Fibroblast of lung (primary cell): ENCODE measurements around the gene DHRS7C.

Source experiments
- EZH2 ChIP-seq: IDR thresholded peaks from 2 replicates; pipeline ENCODE4 v1.5.1; 2012; ENCODE audit warnings: low read length, control low read depth, mild to moderate bottlenecking; ENCODE audit errors: missing control alignments
- TF ChIP-seq, protein P1 (sequence below), 2 donors: IDR thresholded peaks in 1 of 2; conservative IDR thresholded peaks in 1 of 2; 1 replicate in 1 of 2; 2 replicates in 1 of 2; pipeline ENCODE4 v1.5.1; 2011 to 2012; ENCODE audit warnings: low read length in 2 of 2, control low read depth in 1 of 2, inconsistent platforms in 1 of 2, low read depth in 1 of 2, mild to moderate bottlenecking in 1 of 2

DNA sequence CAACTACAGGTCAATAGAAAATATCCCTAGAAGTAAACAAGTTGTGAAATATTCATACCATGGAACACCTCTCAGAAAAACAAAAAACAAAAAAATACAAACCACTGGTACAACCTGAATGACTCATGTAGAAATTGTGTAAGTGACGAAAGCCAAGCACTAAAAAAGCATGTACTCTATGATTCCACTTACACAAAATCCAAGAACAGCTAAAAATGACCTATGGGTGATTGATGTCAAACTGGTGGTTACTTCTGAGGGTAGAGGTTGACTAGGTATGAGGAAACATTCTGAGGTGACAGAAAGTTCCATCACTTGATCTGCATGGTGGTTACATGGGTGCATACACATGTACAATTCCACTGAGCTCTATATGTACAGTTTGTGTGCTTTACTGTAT is 31.1 kb downstream of the DHRS7C start:
- no peak for TF ChIP-seq EZH2
- TF ChIP-seq, protein P1, sequence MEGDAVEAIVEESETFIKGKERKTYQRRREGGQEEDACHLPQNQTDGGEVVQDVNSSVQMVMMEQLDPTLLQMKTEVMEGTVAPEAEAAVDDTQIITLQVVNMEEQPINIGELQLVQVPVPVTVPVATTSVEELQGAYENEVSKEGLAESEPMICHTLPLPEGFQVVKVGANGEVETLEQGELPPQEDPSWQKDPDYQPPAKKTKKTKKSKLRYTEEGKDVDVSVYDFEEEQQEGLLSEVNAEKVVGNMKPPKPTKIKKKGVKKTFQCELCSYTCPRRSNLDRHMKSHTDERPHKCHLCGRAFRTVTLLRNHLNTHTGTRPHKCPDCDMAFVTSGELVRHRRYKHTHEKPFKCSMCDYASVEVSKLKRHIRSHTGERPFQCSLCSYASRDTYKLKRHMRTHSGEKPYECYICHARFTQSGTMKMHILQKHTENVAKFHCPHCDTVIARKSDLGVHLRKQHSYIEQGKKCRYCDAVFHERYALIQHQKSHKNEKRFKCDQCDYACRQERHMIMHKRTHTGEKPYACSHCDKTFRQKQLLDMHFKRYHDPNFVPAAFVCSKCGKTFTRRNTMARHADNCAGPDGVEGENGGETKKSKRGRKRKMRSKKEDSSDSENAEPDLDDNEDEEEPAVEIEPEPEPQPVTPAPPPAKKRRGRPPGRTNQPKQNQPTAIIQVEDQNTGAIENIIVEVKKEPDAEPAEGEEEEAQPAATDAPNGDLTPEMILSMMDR (conservative IDR thresholded peaks at IDR 0.05 in 1 of 2, IDR thresholded peaks at IDR 0.05 in 1 of 2; ENCODE audit: low read depth in 1 of 2, low read length in 2 of 2), result no peak
